ENCODE data around the gene SHB.

- TF ChIP-seq MEF2D (CRISPR knock-in tag; IDR thresholded peaks at IDR 0.05) (no peak), HCFC1 (IDR thresholded peaks at IDR 0.05; ENCODE audit: low read depth, low read length) (no peak), ELK4 (CRISPR knock-in tag; IDR thresholded peaks at IDR 0.05; ENCODE audit: borderline replicate concordance) (no peak)
These were observed 115.1 kb downstream of the SHB start for GRCh38 chr9:37953775-37954437.

All from HepG2 (cell line).